SK-N-SH treated with all-trans-retinoic acid at 6 μM for 48 hours (cell line): Measurements from ENCODE around the gene PTGER3.

Source experiments
- ATAC-seq: fragments of 200-7000 bp; cut with Tn5 transposase; 3 replicates; pipeline ENCODE4 v1.9.1; 2020; ENCODE audit warnings: mild to moderate bottlenecking, moderate library complexity
- ARNTL ChIP-seq: fragments of 450-650 bp; formaldehyde crosslinking; IDR thresholded peaks from 2 replicates; pipeline ENCODE4 v1.5.0; 2020; ENCODE audit warnings: low read depth, mild to moderate bottlenecking, moderate library complexity, borderline replicate concordance
- BACH2 ChIP-seq: fragments of 250-450 bp; sonication (Bioruptor Pico); IDR thresholded peaks from 2 replicates; pipeline ENCODE4 v1.9.0; 2021; ENCODE audit warnings: mild to moderate bottlenecking, borderline replicate concordance
- CREB5 ChIP-seq: fragments of 250-450 bp; sonication (Bioruptor Pico); IDR thresholded peaks from 2 replicates; pipeline ENCODE4 v1.5.1; 2020; ENCODE audit warnings: low read depth, mild to moderate bottlenecking, moderate library complexity
- CSDC2 ChIP-seq: fragments of 250-450 bp; sonication (Bioruptor Pico); IDR thresholded peaks from 2 replicates; pipeline ENCODE4 v1.5.0; 2020; ENCODE audit warnings: mild to moderate bottlenecking, moderate library complexity
- CSRNP3 ChIP-seq: fragments of 250-450 bp; sonication (Bioruptor Pico); IDR thresholded peaks from 2 replicates; pipeline ENCODE4 v1.5.1; 2021; ENCODE audit warnings: mild to moderate bottlenecking, moderate library complexity
- ESRRG ChIP-seq: fragments of 250-450 bp; sonication (Bioruptor Pico); IDR thresholded peaks from 2 replicates; pipeline ENCODE4 v1.6.1; 2021; ENCODE audit warnings: mild to moderate bottlenecking
- ISL1 ChIP-seq: fragments of 250-450 bp; sonication (Bioruptor Pico); IDR thresholded peaks from 2 replicates; pipeline ENCODE4 v2.1.2; 2022; ENCODE audit warnings: mild to moderate bottlenecking, moderate library complexity
- OSR1 ChIP-seq: fragments of 250-450 bp; sonication (Bioruptor Pico); IDR thresholded peaks from 2 replicates; pipeline ENCODE4 v1.8.0; 2022; ENCODE audit warnings: moderate library complexity, mild to moderate bottlenecking, inconsistent platforms
- PATZ1 ChIP-seq: fragments of 250-450 bp; sonication (Bioruptor Pico); IDR thresholded peaks from 2 replicates; pipeline ENCODE4 v1.8.0; 2020; ENCODE audit warnings: mild to moderate bottlenecking, moderate library complexity, borderline replicate concordance
- POU6F1 ChIP-seq: fragments of 250-450 bp; sonication (Bioruptor Pico); IDR thresholded peaks from 2 replicates; pipeline ENCODE4 v1.8.0; 2021; ENCODE audit warnings: low read depth, mild to moderate bottlenecking, moderate library complexity, borderline replicate concordance
- PPARA ChIP-seq: fragments of 250-450 bp; sonication (Bioruptor Pico); IDR thresholded peaks from 2 replicates; pipeline ENCODE4 v1.5.0; 2020; ENCODE audit warnings: mild to moderate bottlenecking, borderline replicate concordance
- RARB ChIP-seq: fragments of 250-450 bp; sonication (Bioruptor Pico); IDR thresholded peaks from 2 replicates; pipeline ENCODE4 v1.8.0; 2021; ENCODE audit warnings: mild to moderate bottlenecking, moderate library complexity
- SNAI2 ChIP-seq: fragments of 250-450 bp; sonication (Bioruptor Pico); IDR thresholded peaks from 2 replicates; pipeline ENCODE4 v1.5.0; 2020; ENCODE audit warnings: mild to moderate bottlenecking, moderate library complexity
- TCF4 ChIP-seq: fragments of 250-450 bp; sonication (Bioruptor Pico); IDR thresholded peaks from 2 replicates; pipeline ENCODE4 v1.8.0; 2021; ENCODE audit warnings: mild to moderate bottlenecking, moderate library complexity, borderline replicate concordance
- TOX ChIP-seq: fragments of 250-450 bp; sonication (Bioruptor Pico); IDR thresholded peaks from 2 replicates; pipeline ENCODE4 v1.8.0; 2021; ENCODE audit warnings: mild to moderate bottlenecking, moderate library complexity, borderline replicate concordance
- TSHZ2 ChIP-seq: fragments of 250-450 bp; sonication (Bioruptor Pico); IDR thresholded peaks from 2 replicates; pipeline ENCODE4 v1.5.0; 2020; ENCODE audit warnings: mild to moderate bottlenecking, moderate library complexity
- ZC3H10 ChIP-seq: fragments of 250-450 bp; sonication (Bioruptor Pico); IDR thresholded peaks from 2 replicates; pipeline ENCODE4 v1.5.1; 2021; ENCODE audit warnings: mild to moderate bottlenecking, moderate library complexity
- ZFP3 ChIP-seq: fragments of 250-450 bp; sonication (Bioruptor Pico); IDR thresholded peaks from 2 replicates; pipeline ENCODE4 v1.5.0; 2020; ENCODE audit warnings: mild to moderate bottlenecking, moderate library complexity
- ZFP30 ChIP-seq: fragments of 450-650 bp; formaldehyde crosslinking; IDR thresholded peaks from 2 replicates; pipeline ENCODE4 v1.5.0; 2022; ENCODE audit warnings: mild to moderate bottlenecking, moderate library complexity
- ZNF565 ChIP-seq: fragments of 450-650 bp; formaldehyde crosslinking; conservative IDR thresholded peaks from 2 replicates; pipeline ENCODE4 v1.5.0; 2020; ENCODE audit warnings: low read depth, mild to moderate bottlenecking, moderate library complexity
- ZNF8 ChIP-seq: fragments of 450-650 bp; formaldehyde crosslinking; IDR thresholded peaks from 2 replicates; pipeline ENCODE4 v1.5.0; 2020; ENCODE audit warnings: mild to moderate bottlenecking, moderate library complexity

The PTGER3 gene

GRCh38 chr1:70993798-70994197, 53.8 kb downstream of the PTGER3 start:
- no peak for ATAC-seq
- no peak for TF ChIP-seq ARNTL (CRISPR knock-in tag)
- no peak for TF ChIP-seq CSDC2 (CRISPR knock-in tag)
- no peak for TF ChIP-seq TSHZ2
- TF ChIP-seq RARB: no peak
- no peak for TF ChIP-seq ESRRG (CRISPR knock-in tag)
- no peak for TF ChIP-seq ISL1 (CRISPR knock-in tag)
- no peak for TF ChIP-seq CSRNP3 (CRISPR knock-in tag)
- TF ChIP-seq CREB5 (CRISPR knock-in tag): no peak
- TF ChIP-seq ZFP30 (CRISPR knock-in tag): no peak
- no peak for TF ChIP-seq BACH2 (CRISPR knock-in tag)
- no peak for TF ChIP-seq ZFP3 (CRISPR knock-in tag)
- no peak for TF ChIP-seq ZNF8 (CRISPR knock-in tag)
- TF ChIP-seq TOX (CRISPR knock-in tag): no peak
- TF ChIP-seq PATZ1: no peak
- TF ChIP-seq PPARA (CRISPR knock-in tag): no peak
- no peak for TF ChIP-seq OSR1 (CRISPR knock-in tag)
- no peak for TF ChIP-seq ZC3H10
- TF ChIP-seq TCF4: no peak
- no peak for TF ChIP-seq ZNF565 (CRISPR knock-in tag)

- no peak for ATAC-seq
- TF ChIP-seq ARNTL (CRISPR knock-in tag) (no peak), ZFP3 (CRISPR knock-in tag) (no peak)
Observed at GRCh38 chr1:70992521-70992920, 55.1 kb downstream of the PTGER3 start.

GRCh38 chr1:70990469-70991253, 57.0 kb downstream of the PTGER3 start:
- TF ChIP-seq CREB5 (CRISPR knock-in tag) (no peak), ZC3H10 (no peak), POU6F1 (CRISPR knock-in tag) (no peak), CSRNP3 (CRISPR knock-in tag) (no peak), ZFP30 (CRISPR knock-in tag) (no peak), TCF4 (no peak), ZFP3 (CRISPR knock-in tag) (no peak), ESRRG (CRISPR knock-in tag) (no peak), ZNF565 (CRISPR knock-in tag) (no peak), PPARA (CRISPR knock-in tag) (no peak), SNAI2 (no peak), TOX (CRISPR knock-in tag) (no peak), ISL1 (CRISPR knock-in tag) (no peak), CSDC2 (CRISPR knock-in tag) (no peak), ARNTL (CRISPR knock-in tag) (no peak)

More at GRCh38 chr1:70990469-70991253, 57.0 kb downstream of the PTGER3 start:
- ATAC-seq: no peak
